Fibroblast of pulmonary artery (primary cell): ENCODE results near the gene SPOCK1.
A peak's percentile ranks its signal among the peaks of the same experiment; 100 is the strongest.

Experiments
- DNase-seq: peaks from one replicate; pipeline ENCODE4 v3.0.0-alpha.2; 2010; ENCODE audit warnings: low read depth
- H3K4me3 ChIP-seq: replicated peaks from 2 replicates; pipeline ENCODE4 v1.5.1; 2011; ENCODE audit warnings: low read depth, mild to moderate bottlenecking, control low read depth, low read length, moderate library complexity
- TF ChIP-seq, protein P1 (sequence below): IDR thresholded peaks from 2 replicates; pipeline ENCODE4 v1.5.1; 2011; ENCODE audit warnings: mild to moderate bottlenecking, control low read depth, low read length, inconsistent platforms; ENCODE audit errors: missing control alignments

SPOCK1 gene

GRCh38 chr5:137054335-137054734 is 444.8 kb downstream of the SPOCK1 start:
- H3K4me3 ChIP-seq = no peak overlapping the region
- no peak for DNase-seq
- TF ChIP-seq, protein P1, sequence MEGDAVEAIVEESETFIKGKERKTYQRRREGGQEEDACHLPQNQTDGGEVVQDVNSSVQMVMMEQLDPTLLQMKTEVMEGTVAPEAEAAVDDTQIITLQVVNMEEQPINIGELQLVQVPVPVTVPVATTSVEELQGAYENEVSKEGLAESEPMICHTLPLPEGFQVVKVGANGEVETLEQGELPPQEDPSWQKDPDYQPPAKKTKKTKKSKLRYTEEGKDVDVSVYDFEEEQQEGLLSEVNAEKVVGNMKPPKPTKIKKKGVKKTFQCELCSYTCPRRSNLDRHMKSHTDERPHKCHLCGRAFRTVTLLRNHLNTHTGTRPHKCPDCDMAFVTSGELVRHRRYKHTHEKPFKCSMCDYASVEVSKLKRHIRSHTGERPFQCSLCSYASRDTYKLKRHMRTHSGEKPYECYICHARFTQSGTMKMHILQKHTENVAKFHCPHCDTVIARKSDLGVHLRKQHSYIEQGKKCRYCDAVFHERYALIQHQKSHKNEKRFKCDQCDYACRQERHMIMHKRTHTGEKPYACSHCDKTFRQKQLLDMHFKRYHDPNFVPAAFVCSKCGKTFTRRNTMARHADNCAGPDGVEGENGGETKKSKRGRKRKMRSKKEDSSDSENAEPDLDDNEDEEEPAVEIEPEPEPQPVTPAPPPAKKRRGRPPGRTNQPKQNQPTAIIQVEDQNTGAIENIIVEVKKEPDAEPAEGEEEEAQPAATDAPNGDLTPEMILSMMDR = no peak

DNA sequence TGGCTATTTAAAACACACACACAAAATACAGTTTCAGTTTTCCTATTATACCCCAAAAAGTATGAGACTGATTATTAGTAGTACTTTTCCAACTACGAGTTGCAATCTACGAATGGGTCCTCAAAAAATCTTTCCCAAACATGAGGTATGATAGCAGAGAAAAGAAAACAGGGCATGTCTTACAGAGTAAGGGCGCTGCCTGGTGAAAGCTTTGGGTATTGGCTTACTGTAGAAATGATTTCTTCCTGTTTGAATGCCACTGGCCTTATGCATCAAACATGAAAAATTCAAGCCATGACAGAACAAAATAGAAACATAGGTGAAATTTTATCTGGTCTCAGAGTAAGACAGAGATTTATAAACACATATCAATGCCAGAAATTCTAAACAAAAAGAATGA is 448.0 kb downstream of the SPOCK1 start:
- DNase-seq = peak; percentile 23
- TF ChIP-seq, protein P1 = peak; percentile 33

GRCh38 chr5:137040641-137041340 is 458.3 kb downstream of the SPOCK1 start:
- H3K4me3 ChIP-seq = no peak overlapping the region
- TF ChIP-seq, protein P1 = no peak
- DNase-seq = no peak

More for the DNA sequence above, 448.0 kb downstream of the SPOCK1 start:
- no peak overlapping the region for H3K4me3 ChIP-seq

DNA sequence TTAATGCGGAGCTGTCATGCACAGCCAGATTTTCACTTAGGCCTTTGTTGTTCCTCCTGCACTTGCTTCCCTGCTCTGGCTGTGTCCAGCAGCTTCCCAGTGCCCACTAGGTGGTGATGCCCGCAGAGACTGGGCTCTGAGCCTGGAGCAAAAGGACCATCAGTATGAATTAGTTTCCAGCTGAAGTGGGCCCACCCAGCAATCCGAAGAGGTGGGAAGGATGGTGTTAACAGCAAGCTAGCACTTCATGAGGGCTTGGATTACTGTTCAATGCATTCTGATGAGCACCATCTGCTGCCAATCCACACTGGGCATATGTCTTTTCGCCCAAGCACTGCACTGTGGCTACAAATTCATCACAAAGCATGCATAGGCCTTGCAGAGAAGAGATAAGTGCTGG is 459.1 kb downstream of the SPOCK1 start:
- no peak for DNase-seq
- TF ChIP-seq, protein P1 = no peak
- H3K4me3 ChIP-seq = no peak overlapping the region

DNA sequence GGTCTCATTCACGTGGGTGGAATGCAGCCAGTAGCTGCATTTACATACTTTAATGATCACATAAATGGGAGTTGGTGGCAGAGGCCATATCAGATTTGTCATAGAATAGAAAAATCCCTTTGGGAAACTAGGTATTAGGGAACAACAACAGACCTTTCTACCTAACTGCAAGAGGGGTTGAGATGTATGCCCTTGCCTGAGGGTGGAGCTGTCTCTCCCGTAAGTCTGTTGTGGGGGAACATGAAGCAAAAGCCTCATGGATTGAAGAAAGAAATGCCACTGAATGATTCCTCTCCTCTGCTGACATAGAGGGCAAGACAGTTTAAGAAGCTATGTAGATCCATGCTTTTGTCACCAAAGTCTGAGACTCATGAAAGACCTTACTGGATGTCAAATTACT is 461.3 kb downstream of the SPOCK1 start:
- no peak for DNase-seq
- TF ChIP-seq, protein P1 = no peak
- no peak overlapping the region for H3K4me3 ChIP-seq

DNA sequence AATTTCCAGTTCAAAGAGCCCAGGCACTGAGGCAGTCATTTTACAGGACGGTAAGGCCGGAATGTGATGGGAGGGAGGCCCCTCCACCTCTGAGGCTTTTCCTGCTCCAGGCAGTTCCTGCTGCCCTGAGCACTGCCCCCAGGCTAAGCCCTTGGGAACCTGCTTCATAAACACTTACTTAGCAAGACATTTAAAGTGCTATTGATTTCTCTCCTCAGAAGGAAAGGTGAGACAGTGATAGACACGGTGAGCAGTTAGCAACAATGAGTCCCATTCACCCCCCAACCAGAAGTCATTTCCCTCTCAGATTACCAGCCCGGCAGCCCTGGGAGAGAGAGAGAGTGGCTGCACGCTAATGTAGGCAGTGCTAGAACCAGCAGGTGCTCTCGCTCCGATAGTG is 462.5 kb downstream of the SPOCK1 start:
- TF ChIP-seq, protein P1 = no peak
- no peak for DNase-seq
- no peak overlapping the region for H3K4me3 ChIP-seq

DNA sequence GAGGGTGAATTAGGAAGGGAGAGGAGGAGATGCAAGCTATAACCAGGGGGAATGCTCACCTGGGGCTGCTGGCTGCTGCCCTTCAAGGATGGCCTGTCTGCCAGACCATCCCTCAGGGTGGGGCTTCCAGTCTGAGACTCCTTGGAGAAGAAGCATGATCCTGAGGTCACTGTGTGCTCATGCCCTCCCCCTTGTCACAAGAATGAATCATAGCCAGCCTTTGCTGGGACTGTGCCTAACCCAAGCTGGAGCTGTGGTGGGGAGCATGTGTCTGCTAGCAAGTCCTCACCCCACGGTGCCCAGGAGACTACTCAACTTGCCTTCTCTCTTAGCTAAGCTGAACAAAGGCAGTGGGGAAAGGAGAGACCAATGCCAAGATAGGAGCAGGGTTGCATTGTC is 463.6 kb downstream of the SPOCK1 start:
- H3K4me3 ChIP-seq = no peak overlapping the region
- TF ChIP-seq, protein P1 = no peak
- DNase-seq = peak; percentile 4
